ENCODE measurements around the gene PPP1R3F. TPM values are rescaled to one million over a fixed set of nuclear protein-coding genes. Genes with fewer than 3 reads are reported as not detected.
A peak's percentile ranks its signal among the peaks of the same experiment; 100 is the strongest.

The PPP1R3F gene
- total RNA-seq, 2 donors from 2014 or later: 5.2 to 5.4 TPM

GRCh38 chrX:49247916-49248811, 21.4 kb upstream of the PPP1R3F start:
- intact Hi-C loops (cut with DNase I): no loop called here
- no peak for DNase-seq (ENCODE audit: low spot score)

GRCh38 chrX:49249071-49249470, 20.5 kb upstream of the PPP1R3F start:
- no peak for DNase-seq (ENCODE audit: low spot score)
- intact Hi-C loops (cut with DNase I): no loop called here

GRCh38 chrX:49249616-49250015, 20.0 kb upstream of the PPP1R3F start:
- DNase-seq (ENCODE audit: low spot score): no peak
- intact Hi-C loops (cut with DNase I): no loop called here

GRCh38 chrX:49250066-49250465, 19.5 kb upstream of the PPP1R3F start:
- intact Hi-C loops (cut with DNase I): no loop called here

GRCh38 chrX:49250578-49250977, 19.0 kb upstream of the PPP1R3F start:
- no peak for DNase-seq (ENCODE audit: low spot score)
- intact Hi-C loops (cut with DNase I): no loop called here

More at GRCh38 chrX:49250066-49250465, 19.5 kb upstream of the PPP1R3F start:
- DNase-seq (ENCODE audit: low spot score): no peak

GRCh38 chrX:49251325-49251724, 18.3 kb upstream of the PPP1R3F start:
- DNase-seq (ENCODE audit: low spot score): no peak
- intact Hi-C loops (cut with DNase I): no loop called here

GRCh38 chrX:49254639-49255038, 15.0 kb upstream of the PPP1R3F start:
- intact Hi-C loops (cut with DNase I): no loop called here
- no peak for DNase-seq (ENCODE audit: low spot score)

- intact Hi-C loops (cut with DNase I): no loop called here
- DNase-seq (ENCODE audit: low spot score): no peak
Measured at GRCh38 chrX:49256268-49256995, 13.2 kb upstream of the PPP1R3F start.

GRCh38 chrX:49257074-49257790, 12.4 kb upstream of the PPP1R3F start:
- intact Hi-C loops (cut with DNase I): no loop called here
- no peak for DNase-seq (ENCODE audit: low spot score)

- intact Hi-C loops (cut with DNase I): no loop called here
- no peak for DNase-seq (ENCODE audit: low spot score)
Measured at GRCh38 chrX:49257846-49258748, 11.5 kb upstream of the PPP1R3F start.

- intact Hi-C loops (cut with DNase I): no loop called here
- DNase-seq (ENCODE audit: low spot score): no peak
Measured at GRCh38 chrX:49258749-49259124, 10.9 kb upstream of the PPP1R3F start.

- intact Hi-C loops (cut with DNase I): no loop called here
Measured at GRCh38 chrX:49260221-49260985, 9.2 kb upstream of the PPP1R3F start.

GRCh38 chrX:49262603-49263002, 7.0 kb upstream of the PPP1R3F start:
- DNase-seq (ENCODE audit: low spot score): no peak
- intact Hi-C loops (cut with DNase I): no loop called here

More at GRCh38 chrX:49260221-49260985, 9.2 kb upstream of the PPP1R3F start:
- no peak for DNase-seq (ENCODE audit: low spot score)

- DNase-seq (ENCODE audit: low spot score): no peak
- intact Hi-C loops (cut with DNase I): no loop called here
Measured at GRCh38 chrX:49263631-49264030, 6.0 kb upstream of the PPP1R3F start.

- intact Hi-C loops (cut with DNase I): no loop called here
- peak; percentile 34 for DNase-seq (ENCODE audit: low spot score)
Measured at GRCh38 chrX:49264460-49264859, 5.1 kb upstream of the PPP1R3F start, which contains the start of gene FOXP3. TSS of gene FOXP3 (minus strand) at chrX:49264710. CDS start at chrX:49258505, 6,205 bp downstream.

- intact Hi-C loops (cut with DNase I): no loop called here
- peak; percentile 7 for DNase-seq (ENCODE audit: low spot score)
Measured at GRCh38 chrX:49266523-49267445, 2.8 kb upstream of the PPP1R3F start.

GRCh38 chrX:49268702-49269009, 937 bp upstream of the PPP1R3F start:
- intact Hi-C loops (cut with DNase I): no loop called here
- DNase-seq (ENCODE audit: low spot score): no peak

Data from posterior vena cava (tissue), 2 donors.